HG03196 (cell line): Measurements from ENCODE around the gene IL24.

ENCODE experiments used
- ATAC-seq: cut with Tn5 transposase; IDR thresholded peaks from one replicate; pipeline ENCODE4 v1.9.1; 2021; ENCODE audit not compliant: unreplicated experiment

The IL24 gene

DNA sequence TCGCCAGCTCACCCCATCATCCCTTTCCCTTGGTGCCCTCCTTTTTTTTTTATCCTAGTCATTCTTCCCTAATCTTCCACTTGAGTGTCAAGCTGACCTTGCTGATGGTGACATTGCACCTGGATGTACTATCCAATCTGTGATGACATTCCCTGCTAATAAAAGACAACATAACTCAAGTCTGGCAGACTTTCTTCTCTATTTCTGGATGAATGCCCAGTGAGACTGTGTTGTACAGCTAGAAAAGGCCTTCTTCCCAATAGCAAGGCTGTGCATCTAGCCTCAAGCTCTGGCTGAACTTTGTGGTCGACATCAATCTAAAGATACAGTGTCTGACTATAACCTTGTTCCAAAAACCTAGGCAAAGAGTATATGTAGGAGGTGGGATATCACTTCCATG is 6.4 kb downstream of the IL24 start:
- ATAC-seq, result no peak

DNA sequence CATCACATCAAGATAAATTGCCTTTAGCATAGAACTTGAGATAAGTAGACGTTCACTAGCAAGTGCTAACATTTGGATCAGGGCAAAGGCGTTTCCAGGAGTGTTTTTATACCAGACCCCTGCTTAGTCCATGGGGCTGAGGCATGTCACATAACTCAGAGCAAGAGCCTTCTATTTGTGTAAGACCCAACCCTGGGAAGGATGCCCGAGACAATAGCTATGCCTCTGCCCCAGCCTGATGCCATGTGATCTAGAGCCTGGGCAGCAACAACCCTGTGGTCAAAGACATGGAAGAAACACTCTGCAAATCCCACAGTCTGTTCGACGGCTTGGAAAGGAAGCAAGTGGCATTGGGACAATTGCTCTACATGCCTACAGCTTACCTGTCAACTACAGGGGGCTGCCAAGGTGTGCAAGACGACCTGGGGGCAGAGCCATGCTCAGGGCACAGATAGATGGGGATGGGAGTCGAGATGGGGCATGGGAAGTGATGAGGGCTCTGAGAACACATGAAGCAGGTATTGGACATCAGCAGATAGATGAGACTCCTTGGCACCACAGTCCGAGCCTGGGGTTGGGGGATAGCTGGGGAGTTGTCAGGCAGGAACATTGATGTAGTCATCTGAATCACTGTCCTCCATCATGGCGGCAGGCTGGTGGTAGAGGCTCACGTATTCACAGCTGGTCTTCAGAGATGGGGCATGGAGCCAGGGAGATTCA is 7.3 kb downstream of the IL24 start:
- no peak for ATAC-seq

DNA sequence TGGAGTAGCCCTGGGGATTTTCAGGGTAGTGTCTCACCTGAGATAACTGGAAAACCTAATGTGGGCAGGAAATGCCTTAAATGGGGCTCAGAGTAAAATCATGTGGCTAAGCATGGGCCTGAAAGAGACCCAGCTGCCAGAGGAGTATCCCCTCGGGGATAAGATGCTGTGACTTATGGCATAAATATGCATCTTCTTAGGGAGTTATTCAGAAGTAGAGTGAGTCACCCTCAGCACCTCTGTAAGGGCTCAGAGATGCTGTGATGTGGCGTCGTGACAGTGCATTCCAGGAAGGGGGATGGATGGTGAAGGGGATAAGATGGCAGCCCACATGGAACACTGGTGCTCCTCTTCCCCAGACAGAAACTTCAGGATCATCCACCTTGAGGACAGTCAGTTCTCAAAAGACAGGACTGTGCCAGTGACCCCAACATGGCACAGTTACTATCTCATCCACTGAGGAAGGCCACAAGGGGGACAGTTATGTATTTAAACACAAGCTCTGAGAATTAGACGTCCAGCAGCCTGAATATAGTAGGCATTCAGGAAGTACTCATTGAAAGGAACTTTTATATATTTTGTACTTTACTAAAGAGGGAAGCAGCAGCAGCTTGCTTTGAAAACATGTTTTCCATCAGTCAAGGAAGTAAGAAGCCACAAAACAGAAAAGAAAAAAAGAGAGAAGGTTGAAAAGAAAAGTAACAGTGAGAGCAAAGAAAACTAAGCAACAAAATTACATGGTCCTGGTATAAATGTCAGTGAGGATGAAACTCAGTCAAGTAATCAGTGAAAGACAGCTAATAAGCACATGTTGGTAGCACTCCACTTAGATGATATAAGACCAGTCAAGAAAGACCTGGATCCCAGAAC is 8.3 kb downstream of the IL24 start:
- ATAC-seq, result peak; percentile 72

DNA sequence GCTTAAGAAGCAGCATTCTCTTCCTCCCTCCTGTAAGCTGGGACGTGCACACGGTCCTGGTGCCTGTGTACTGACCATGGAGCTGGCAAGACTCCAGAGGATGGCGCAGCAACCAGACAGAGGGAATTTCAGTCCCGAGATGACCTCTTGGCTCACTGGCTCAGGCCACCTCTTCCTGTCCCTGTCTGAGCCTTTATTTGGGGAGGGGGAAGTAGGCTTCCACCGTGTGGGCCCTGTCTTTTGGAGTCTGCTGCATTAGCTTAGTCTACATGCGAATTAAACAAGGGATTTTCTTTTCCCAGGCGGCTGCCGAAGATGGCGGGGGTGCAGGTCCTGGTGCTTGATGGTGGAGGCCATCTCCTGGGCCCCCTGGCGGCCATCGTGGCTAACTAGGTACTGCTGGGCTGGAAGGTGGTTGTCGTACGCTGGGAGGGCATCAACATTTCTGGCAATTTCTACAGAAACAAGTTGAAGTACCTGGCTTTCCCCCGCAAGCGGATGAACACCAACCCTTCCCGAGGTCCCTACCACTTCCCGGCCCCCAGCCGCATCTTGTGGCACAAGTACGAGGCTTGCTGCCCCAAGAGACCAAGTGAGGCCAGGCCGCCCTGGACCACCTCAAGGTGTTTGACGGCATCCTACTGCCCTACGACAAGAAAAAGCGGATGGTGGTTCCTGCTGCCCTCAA is 10.2 kb downstream of the IL24 start:
- ATAC-seq, result no peak

DNA sequence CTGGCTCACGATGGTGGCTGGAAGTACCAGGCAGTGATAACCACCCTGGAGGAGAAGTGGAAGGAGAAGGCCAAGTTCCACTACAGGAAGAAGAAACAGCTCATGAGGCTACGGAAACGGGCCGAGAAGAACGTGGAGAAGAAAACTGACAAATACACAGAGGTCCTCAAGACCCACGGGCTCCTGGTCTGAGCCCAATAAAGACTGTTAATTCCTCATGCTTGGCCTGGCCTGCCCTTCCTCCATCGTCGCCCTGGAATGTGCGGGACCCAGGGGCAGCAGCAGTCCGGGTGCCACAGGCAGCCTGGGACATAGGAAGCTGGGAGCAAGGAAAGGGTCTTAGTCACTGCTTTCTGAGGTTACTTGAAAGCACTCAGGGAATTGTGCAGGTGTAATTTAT is 10.8 kb downstream of the IL24 start:
- ATAC-seq, result no peak

DNA sequence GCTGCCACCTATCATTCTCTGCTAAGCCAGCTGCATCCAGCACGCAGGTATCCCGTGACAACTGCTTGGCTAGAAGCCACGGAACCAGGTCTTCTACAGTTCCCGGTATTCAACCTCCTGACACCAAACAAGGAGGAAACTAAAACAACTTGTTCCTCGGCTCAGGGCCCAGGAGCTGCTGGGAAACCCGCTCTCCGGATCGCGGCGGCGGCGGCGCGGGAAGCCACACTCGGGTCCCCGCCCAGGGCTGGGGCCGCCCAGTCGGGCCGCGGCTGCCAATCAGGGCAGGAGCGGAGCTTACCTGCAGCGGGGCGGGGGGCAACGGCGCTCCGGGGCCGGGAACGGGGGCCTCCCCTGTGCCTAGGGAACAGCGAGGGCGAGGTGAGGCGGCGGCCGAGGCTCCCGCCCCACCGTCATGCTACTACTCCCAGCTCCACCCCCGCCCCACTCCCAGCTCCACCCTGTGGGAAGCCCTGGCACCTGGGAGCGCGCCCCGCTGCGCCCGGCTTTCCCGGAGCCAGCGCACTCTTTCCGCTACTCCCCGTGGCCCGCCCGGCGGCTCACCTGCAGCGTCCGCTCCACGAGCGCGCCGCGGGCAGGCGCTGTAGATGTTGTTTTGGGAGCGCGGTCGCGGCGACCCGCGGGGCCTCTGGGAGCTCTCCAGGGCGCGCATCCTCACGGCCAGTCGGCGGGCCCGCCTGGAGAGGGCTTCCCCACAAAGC is 12.1 kb downstream of the IL24 start:
- ATAC-seq, result no peak

DNA sequence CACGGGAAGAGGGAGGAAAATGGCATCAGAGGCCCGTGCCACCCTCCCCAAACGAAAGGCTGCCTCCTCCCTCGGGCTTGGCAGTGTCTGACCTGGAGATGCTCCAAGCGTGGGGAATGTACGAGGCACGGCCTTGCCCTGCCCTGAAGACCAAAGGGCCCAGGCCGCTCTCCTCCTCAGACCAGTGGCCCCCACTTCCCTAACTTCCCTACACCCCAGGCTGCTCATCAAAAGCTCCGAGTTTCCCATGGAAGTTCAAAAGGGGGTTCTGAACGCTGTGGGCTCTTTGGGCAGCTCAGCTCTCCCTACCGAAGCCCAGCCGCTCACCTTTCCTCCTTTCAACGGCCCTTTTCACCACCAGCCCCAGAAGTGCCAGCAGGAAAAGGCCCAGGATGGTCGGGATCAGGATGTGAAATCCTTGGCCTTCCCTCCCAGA is 12.7 kb downstream of the IL24 start:
- no peak for ATAC-seq

DNA sequence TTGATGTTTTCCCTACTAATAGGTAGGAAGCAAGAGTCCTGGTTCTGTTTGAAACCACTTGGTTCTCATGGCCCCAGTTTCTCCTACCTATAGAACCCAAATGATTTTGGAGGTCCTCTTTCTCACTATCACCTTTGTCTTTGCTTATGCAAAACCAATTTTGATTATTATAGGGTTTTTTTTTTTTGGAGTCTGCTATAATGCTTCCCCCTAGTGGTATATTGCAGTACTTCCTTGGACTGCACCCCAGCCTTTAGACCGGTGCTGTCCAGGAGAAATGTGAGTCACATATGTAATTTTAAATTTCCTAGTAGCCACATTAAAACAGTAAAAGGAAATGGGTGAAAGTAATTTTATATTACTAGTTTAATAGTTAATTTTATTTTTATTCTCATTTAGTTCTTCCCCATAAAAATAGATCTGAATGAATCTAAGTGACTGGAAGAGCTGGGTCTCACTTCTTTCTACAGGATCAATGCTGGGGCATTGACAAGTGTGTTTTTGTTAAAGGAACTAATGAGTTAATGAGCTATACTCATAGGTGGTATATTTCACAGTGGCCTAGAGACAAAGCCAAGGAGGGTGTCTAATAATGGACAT is 13.9 kb downstream of the IL24 start:
- ATAC-seq, result no peak

DNA sequence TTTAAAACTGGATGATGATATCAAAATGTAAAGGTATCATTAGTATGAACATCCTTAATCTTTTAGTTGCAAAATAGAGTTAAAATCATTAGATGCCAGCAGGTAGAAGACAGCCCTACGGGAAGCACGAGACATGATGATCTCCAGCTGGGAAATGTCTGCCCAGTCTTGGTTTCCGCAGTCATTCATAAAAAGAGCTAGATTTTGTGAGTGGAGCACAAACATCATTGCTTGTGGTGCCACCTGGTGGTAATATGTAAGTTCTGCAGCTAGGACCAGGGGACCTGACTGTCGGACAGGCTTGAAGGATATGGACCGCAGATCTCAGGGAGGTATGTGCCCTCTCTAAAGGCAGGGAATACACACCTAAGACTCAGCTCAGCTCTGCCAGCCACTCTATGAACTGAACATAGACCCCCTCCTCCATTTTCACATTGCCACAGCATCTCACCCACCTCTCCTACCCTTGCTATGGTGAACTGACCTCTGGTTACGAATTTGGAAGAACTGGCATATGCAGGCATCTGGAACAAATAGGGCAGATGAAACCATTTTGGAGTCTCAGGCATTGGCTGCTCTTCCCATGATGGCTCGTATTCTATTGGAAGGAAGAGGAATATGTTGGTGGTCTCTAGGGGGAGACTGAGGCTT is 15.3 kb downstream of the IL24 start:
- peak; percentile 45 for ATAC-seq

DNA sequence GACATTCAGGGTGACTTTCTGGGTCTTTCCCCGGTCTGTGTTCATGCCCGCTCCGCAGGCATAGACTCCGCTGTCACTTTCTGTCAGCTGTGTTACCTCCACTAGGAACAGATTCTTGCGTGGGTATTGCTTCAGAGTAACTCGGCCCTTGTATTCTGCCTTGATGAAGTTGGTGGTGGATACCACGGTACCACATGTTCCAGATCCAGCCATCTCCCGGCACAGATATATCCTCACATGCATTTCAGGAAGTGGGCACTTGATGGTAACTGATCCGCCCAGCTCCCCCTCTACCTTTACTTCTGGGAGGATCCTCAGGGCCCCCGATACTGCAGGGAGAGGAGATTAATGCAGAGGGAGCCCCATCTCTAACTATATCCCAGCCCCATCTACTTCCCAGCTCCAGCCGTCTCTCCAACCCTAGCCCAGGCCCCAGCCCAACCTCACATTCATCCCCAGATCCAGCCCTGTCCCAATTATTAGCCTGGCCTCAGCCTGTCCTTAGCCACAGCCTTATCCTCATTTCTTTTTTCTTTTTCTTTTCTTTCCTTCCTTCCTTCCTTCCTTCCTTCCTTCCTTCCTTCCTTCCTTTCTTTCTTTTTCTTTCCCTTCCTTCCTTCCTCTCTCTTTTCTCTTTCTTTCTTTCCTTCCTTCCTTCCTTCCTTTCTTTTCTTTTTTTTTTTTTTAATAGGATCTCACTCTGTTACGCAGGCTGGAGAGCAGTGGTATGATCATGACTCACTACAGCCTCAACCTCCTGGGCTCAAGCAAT is 16.7 kb downstream of the IL24 start:
- no peak for ATAC-seq

DNA sequence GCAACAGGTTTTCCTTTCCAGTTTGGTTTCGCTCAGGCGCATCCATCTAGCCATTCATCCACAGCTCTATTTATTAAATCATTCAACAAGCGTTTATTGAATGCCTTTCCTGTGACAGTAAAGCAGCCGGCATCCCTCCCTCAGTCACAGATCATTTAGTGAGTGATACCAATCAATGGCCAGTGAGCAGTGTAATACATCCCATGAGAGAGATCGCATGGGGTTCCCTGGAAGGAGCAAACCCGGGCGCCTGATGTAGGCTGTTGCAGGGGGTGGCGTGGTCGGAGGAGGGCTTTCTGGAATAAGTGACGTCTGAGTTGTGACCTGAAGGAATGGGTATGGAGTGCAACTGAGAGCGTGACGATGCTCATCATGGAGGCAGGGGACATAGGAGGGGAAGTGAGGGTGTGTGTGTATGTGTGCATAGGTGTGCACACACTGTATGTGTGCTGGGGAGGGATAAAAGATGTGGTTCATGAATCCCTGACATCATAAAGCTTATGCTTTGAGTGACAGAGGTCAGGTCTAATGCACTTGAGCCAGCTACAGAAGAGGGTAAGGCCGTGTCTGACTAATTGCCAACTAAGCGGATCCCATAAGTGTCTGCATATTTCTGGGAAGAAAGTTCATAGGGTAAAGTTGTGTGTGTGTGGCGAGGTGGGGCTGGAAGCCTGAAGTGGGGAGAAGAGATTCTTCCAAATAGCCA is 17.9 kb downstream of the IL24 start:
- no peak for ATAC-seq

DNA sequence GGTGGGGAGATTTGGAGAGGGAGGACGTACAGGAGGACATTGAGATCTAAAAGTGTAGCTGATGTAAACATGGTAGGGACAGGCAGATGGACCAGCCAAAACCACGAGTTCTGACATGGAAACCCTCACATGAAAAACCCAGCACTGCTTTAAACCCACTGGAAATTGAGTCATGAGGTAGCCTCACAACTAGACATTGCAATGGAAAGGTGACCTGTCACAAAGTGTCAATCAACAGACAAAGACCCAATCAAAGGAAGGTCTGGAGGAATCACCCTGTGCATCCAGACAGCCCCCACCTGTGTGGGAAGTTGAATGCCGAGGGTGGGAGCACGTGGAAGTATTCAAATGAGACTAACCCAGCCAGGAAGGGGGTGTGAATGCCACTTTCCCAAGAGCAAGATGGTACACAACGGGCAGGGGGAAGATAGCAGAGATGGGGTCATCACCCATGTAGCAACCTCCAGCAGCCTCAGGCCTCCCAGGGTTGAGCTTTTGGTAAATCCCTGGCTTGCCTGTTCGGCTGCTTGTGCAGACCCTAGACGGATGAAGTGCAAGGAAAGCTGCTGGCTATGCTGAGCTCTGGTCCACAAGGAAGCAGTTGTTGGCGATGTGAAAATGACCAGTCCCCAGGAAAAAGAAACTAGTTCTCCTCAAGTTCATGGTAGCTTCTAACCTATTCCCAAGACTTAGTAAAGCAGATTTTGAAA is 18.9 kb downstream of the IL24 start:
- no peak for ATAC-seq

DNA sequence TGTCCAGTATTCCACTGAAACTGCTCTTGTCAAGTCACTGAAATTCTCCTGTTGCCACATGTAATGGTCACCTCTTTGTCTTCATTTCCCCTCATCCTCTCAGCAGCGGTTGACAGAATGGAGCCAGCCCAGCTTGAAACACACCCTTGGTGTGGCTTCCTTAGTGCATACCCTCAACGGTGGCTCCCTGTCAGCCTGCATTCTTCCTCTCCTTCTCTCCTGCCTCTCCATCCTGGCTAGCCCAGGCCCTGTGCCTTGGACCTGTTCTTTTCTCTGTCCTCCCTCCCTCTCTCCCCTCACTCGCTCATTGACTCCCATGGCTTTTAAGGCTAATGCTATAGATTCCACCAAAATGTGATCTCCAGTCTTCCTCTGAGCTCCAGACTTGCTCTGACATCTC is 20.8 kb downstream of the IL24 start:
- ATAC-seq, result no peak

DNA sequence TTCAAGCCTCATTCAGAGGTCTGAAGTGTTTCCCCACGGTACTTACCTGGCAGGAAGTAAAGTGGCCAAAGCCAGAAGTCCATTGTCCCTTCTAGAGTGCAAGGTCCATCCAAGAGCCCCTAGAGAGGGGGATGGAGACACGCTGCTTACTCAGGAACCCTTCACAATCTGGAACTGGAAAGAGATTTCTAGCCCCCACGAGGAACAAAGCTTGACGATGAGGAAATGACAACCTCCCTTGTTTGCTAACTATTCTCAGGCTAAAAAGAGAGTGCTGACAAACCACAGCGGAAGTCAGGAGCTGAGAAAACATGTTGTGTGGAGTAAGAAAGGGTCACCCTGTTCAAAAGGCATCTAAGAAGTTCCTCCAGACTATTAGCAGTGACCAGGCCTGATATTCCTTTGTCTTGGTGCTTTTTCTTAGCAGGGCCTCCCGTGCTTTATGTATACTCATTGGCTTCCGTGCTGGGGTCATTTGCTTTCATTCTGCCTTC is 24.6 kb downstream of the IL24 start, which contains the start of gene FCMR:
FCMR (minus strand) TSS at position 170 of the 494 bp plus-strand sequence; CDS start at position 83, 87 bp downstream.
- ATAC-seq, result no peak

DNA sequence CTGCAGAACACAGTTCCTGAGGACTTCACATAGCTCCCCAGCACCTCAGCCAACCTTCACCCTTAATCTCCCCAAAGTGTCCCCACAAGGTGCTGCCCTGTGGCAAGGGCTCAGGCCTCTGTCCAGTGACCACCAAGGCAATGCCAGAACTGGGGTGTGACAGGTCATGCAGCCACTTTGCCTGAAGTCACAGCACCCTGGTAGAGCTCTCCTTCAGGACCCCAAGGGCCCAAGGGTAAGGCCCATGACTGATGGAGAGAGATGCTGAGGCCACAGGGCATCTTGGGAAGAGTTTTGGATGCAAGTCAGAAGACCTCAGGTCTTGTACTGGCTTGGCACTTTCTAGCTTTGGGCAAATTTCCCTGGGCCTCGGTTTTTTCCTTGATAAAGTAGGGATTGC is 25.3 kb downstream of the IL24 start:
- ATAC-seq, result no peak

DNA sequence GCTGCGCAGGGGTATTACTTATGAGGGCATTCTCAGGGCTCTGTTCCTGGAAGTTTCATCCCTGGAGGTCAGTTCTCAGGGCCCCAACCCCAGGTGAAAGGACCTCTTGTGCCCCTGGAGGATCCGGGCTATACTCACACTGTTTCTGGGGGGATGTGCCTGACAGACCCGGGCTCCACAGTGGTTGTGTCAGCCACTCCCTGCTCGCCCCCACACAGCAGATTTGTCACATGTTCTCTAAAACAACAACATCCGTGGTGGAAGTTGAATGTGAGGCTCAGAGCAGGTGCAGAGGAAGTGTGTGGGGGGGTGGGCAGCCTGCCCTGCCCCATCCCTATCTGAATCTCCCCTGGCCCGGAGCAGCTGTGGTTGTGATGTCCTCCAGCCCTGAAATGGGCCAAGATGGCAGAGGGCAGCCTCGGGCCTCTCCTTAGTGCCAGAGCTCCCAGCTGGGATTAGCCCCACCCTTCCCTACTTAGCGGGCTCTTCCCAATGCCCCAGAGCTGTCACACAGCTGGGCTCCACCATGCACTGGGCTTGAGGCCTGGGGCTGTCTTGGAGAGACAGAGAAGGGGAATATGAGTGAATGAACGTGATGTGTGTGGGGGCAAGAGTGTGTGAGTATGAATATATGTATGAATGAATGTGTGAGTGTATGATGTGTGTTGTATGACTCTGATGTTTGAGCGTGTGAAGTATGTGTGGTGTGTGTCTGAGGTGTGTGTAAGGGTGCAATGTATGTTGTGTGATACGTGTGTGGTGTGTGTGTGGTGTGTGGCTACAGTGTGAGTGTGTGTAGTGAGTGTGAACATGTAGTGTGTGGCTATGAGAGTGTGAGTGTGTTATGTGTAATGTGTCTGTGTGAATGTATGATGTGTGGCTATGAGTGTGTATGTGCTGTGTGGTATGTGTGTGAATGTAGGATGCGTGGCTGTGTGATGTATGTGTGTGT is 26.0 kb downstream of the IL24 start:
- peak; percentile 32 for ATAC-seq
